Measurements from ENCODE around the gene ADGRA1.

- TF ChIP-seq CHD4 (IDR thresholded peaks at IDR 0.05) (no peak), CTCF (IDR thresholded peaks at IDR 0.05 in 2 of 3, conservative IDR thresholded peaks at IDR 0.05 in 1 of 3; ENCODE audit: control insufficient read depth in 2 of 3, extremely low read depth in 1 of 3, insufficient read depth in 1 of 3, low read depth in 3 of 3, low read length in 3 of 3) (no peak), IRF4 (IDR thresholded peaks at IDR 0.05; ENCODE audit: low read depth, low read length) (no peak), NFYA (IDR thresholded peaks at IDR 0.05; ENCODE audit: borderline replicate concordance, low read depth, low read length) (no peak), POLR2A (IDR thresholded peaks at IDR 0.05; ENCODE audit: low read depth, low read length) (no peak), TCF12 (IDR thresholded peaks at IDR 0.05; ENCODE audit: low read depth, low read length) (no peak), JUND (IDR thresholded peaks at IDR 0.05; ENCODE audit: low read depth, low read length) (no peak), RUNX3 (IDR thresholded peaks at IDR 0.05; ENCODE audit: low read length) (no peak), HCFC1 (IDR thresholded peaks at IDR 0.05; ENCODE audit: low read length) (no peak), CHD1 (IDR thresholded peaks at IDR 0.05; ENCODE audit: low read depth, low read length) (no peak), NFIC (IDR thresholded peaks at IDR 0.05; ENCODE audit: low read depth, low read length) (no peak), USF1 (IDR thresholded peaks at IDR 0.05; ENCODE audit: borderline replicate concordance, extremely low read length, insufficient read depth, low read depth, low read length) (no peak), ZBTB4 (CRISPR knock-in tag; IDR thresholded peaks at IDR 0.05) (no peak), MYC (IDR thresholded peaks at IDR 0.05; ENCODE audit: insufficient read depth, insufficient read length, insufficient replicate concordance, low read length, severe bottlenecking) (no peak)
Measured at GRCh38 chr10:133161486-133162109, 73.9 kb downstream of the ADGRA1 start.
